ENCODE measurements around the gene CDC42BPA.
A peak's percentile ranks its signal among the peaks of the same experiment; 100 is the strongest.

CDC42BPA gene

DNA sequence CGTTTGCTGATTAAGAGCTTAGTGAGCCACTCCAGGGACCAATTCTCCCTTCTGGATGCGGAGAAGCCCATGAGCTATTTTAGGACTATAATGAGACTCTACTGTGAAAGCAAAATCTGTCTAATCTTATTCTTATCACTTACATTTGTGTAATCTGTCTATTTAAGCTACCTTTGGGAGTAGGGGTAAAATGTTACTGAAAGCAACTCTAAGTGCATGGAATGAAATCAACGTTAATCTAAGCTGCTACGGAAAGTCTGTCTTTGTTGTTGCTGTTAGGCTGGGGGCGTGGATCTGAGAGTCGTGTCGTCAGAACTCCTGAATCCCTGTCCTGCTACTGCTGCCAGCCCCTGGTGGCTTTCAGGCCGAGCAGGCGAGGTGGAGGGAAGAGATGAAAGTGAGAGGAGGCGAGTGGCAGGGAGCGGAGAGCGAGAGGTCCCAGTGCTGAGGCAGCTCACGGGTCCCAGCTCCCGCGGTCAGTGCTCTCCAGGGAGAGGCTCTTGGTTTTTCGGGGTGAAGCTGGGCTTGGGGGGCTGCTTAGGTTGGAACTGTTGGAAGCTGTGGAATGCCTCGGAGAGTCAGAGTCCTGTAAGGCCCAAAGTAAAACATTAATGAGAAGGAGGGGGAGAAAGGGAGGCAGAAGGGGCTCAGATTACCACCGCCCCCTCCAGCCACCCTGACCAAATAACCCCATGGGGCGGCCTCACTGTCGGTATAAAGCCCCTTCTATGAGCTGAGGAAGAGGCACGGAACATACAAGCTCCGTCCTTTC lies 324.3 kb downstream of the CDC42BPA start:
- no peaks in the 10 kb centered on the region for H3K27me3 ChIP-seq (ENCODE audit: control insufficient read depth, insufficient read depth, low read length, poor library complexity, severe bottlenecking)
- no peaks in the 10 kb centered on the region for H3K9me3 ChIP-seq (ENCODE audit: control insufficient read depth, low read length)
- peak overlapping the region; percentile 2 for H3K27ac ChIP-seq (ENCODE audit: insufficient read depth, low read depth, low read length, poor library complexity, severe bottlenecking)
- whole genome bisulfite sequencing, 2 experiments, result 59 to 63% methylated on average over 22 of the region's 22 CpGs
- H3K36me3 ChIP-seq (ENCODE audit: control insufficient read depth, insufficient read depth, low read length), result no peaks in the 10 kb centered on the region
- H3K4me1 ChIP-seq (ENCODE audit: control insufficient read depth, insufficient read depth, low read length), result peaks cover 38% of the 10 kb centered on the region
- no peak overlapping the region for H3K4me3 ChIP-seq (ENCODE audit: insufficient read depth, low read depth, low read length)

GRCh38 chr1:226991920-226992319 lies 326.4 kb downstream of the CDC42BPA start:
- Histone ChIP-seq H3K36me3 (ENCODE audit: control insufficient read depth, insufficient read depth, low read length) (no peaks in the 10 kb centered on the region), H3K4me3 (ENCODE audit: insufficient read depth, low read depth, low read length) (no peak overlapping the region), H3K27ac (ENCODE audit: insufficient read depth, low read depth, low read length, poor library complexity, severe bottlenecking) (no peak overlapping the region), H3K27me3 (ENCODE audit: control insufficient read depth, insufficient read depth, low read length, poor library complexity, severe bottlenecking) (no peaks in the 10 kb centered on the region), H3K4me1 (ENCODE audit: control insufficient read depth, insufficient read depth, low read length) (peaks cover 51% of the 10 kb centered on the region), H3K9me3 (ENCODE audit: control insufficient read depth, low read length) (no peaks in the 10 kb centered on the region)
- WGBS, 2 experiments, result 93 to 95% methylated on average over 4 of the region's 4 CpGs

DNA sequence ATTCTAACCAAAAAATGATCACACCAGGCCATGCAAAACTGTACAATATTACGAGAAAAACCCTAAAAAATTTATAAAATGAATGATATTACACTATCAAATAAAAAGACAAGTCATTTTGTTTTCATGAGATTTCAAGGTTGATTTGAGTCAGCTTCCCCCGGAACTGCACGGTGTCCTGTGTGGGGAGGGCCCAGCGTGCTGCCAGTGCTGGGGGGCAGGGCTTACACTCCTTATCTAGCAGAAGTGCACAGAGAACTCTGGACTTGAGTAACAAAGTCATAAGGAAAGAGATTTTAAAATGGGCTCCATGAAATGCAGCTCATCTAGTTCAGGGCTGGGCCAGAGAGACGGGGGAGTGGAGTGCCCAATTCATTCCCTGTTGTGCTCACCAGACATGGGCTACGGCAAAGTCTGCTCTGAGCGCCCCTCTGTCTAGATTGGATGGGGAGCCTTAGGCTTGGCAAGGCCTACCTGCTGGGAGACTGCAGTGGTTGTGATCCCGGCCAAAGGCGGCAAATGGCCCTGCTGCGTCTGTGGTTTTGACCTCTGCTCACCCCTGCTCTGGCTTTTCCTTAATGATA lies 328.1 kb downstream of the CDC42BPA start:
- Histone ChIP-seq H3K27ac (ENCODE audit: insufficient read depth, low read depth, low read length, poor library complexity, severe bottlenecking) (no peak overlapping the region), H3K4me3 (ENCODE audit: insufficient read depth, low read depth, low read length) (no peak overlapping the region)

DNA sequence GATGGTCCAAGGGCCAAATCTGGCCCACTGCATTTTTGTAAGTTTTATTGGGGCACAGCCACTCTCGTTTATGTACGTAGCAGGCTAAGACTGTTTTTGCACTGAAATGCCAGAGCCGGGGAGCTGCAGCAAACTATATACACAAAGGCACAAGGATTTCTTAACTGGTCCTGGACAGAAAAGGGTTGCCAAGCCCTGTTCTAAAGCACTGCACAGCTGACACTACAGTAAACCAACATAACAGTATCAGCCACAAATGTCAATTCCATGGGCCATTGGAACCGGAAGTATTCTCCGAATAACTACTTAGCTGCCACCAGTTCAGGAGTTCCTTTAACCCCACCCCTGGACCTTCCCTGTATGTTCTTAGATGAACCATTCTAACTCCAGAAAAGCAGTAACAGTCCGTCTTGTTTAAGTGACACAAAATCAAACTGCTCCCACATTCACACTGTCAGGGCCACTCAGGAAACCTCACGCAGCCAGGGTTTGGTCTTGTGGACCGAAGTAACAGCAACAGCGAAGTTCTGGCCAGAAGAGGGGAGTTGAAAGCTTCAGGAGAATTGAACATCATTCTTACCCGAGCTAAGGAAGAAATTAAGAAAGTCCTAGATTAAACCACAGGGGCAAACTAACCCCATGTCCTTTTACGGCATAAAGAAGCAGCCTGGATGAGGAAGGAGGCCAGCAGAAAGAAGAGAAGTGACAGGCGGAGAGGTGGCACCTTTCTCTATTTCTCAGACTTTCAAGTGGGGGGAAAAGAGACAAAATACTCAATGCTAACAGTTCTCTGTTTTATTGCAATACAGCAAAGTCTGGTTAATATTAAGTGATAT lies 329.0 kb downstream of the CDC42BPA start:
- Histone ChIP-seq H3K4me1 (ENCODE audit: control insufficient read depth, insufficient read depth, low read length) (peaks cover 35% of the 10 kb centered on the region), H3K4me3 (ENCODE audit: insufficient read depth, low read depth, low read length) (no peak overlapping the region), H3K9me3 (ENCODE audit: control insufficient read depth, low read length) (no peaks in the 10 kb centered on the region), H3K27ac (ENCODE audit: insufficient read depth, low read depth, low read length, poor library complexity, severe bottlenecking) (no peak overlapping the region), H3K27me3 (ENCODE audit: control insufficient read depth, insufficient read depth, low read length, poor library complexity, severe bottlenecking) (no peaks in the 10 kb centered on the region), H3K36me3 (ENCODE audit: control insufficient read depth, insufficient read depth, low read length) (peaks cover 3% of the 10 kb centered on the region)
- 91 to 96% methylated on average over 12 of the region's 12 CpGs for WGBS, 2 experiments

More for the DNA sequence above, 328.1 kb downstream of the CDC42BPA start:
- H3K4me1 ChIP-seq (ENCODE audit: control insufficient read depth, insufficient read depth, low read length), result peaks cover 43% of the 10 kb centered on the region
- H3K36me3 ChIP-seq (ENCODE audit: control insufficient read depth, insufficient read depth, low read length), result peaks cover 3% of the 10 kb centered on the region
- H3K27me3 ChIP-seq (ENCODE audit: control insufficient read depth, insufficient read depth, low read length, poor library complexity, severe bottlenecking), result no peaks in the 10 kb centered on the region
- WGBS, 2 experiments, result 92 to 96% methylated on average over 9 to 10 of the region's 10 CpGs
- H3K9me3 ChIP-seq (ENCODE audit: control insufficient read depth, low read length), result no peaks in the 10 kb centered on the region

DNA sequence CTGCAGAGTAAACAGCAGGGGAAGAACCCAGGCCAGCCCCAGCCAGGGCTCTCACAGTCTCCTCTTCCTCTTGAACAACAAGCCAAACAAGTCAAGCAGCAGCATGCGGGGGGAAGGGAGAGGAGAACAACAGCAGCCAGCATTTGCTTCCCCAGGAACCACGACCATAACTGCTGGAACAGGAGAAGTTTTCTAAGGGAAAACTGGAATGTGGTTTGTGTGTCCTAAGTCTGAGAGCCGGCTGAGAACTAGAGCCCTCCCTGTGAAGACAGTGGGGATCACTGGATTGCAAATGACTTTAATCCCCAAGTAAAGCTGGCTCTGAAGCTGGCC lies 330.0 kb downstream of the CDC42BPA start:
- Histone ChIP-seq H3K36me3 (ENCODE audit: control insufficient read depth, insufficient read depth, low read length) (peaks cover 3% of the 10 kb centered on the region), H3K27me3 (ENCODE audit: control insufficient read depth, insufficient read depth, low read length, poor library complexity, severe bottlenecking) (no peaks in the 10 kb centered on the region), H3K4me3 (ENCODE audit: insufficient read depth, low read depth, low read length) (no peak overlapping the region), H3K27ac (ENCODE audit: insufficient read depth, low read depth, low read length, poor library complexity, severe bottlenecking) (peak overlapping the region; percentile 67), H3K9me3 (ENCODE audit: control insufficient read depth, low read length) (no peaks in the 10 kb centered on the region), H3K4me1 (ENCODE audit: control insufficient read depth, insufficient read depth, low read length) (peaks cover 25% of the 10 kb centered on the region)
- 34 to 35% methylated on average over 3 of the region's 3 CpGs for WGBS, 2 experiments

GRCh38 chr1:226987623-226988333 lies 330.5 kb downstream of the CDC42BPA start:
- peak overlapping the region; percentile 67 for H3K27ac ChIP-seq (ENCODE audit: insufficient read depth, low read depth, low read length, poor library complexity, severe bottlenecking)

GRCh38 chr1:226987179-226987536 lies 331.1 kb downstream of the CDC42BPA start:
- Histone ChIP-seq H3K4me1 (ENCODE audit: control insufficient read depth, insufficient read depth, low read length) (peaks cover 17% of the 10 kb centered on the region), H3K4me3 (ENCODE audit: insufficient read depth, low read depth, low read length) (no peak overlapping the region), H3K27me3 (ENCODE audit: control insufficient read depth, insufficient read depth, low read length, poor library complexity, severe bottlenecking) (no peaks in the 10 kb centered on the region), H3K36me3 (ENCODE audit: control insufficient read depth, insufficient read depth, low read length) (peaks cover 3% of the 10 kb centered on the region), H3K9me3 (ENCODE audit: control insufficient read depth, low read length) (no peaks in the 10 kb centered on the region), H3K27ac (ENCODE audit: insufficient read depth, low read depth, low read length, poor library complexity, severe bottlenecking) (no peak overlapping the region)
- 89% methylated on average over 8 of the region's 8 CpGs for WGBS, 2 experiments

More at GRCh38 chr1:226987623-226988333, 330.5 kb downstream of the CDC42BPA start:
- H3K4me1 ChIP-seq (ENCODE audit: control insufficient read depth, insufficient read depth, low read length), result peaks cover 20% of the 10 kb centered on the region
- H3K36me3 ChIP-seq (ENCODE audit: control insufficient read depth, insufficient read depth, low read length), result peaks cover 3% of the 10 kb centered on the region
- 87 to 89% methylated on average over 16 of the region's 16 CpGs for WGBS, 2 experiments
- H3K4me3 ChIP-seq (ENCODE audit: insufficient read depth, low read depth, low read length), result no peak overlapping the region
- H3K27me3 ChIP-seq (ENCODE audit: control insufficient read depth, insufficient read depth, low read length, poor library complexity, severe bottlenecking), result no peaks in the 10 kb centered on the region
- H3K9me3 ChIP-seq (ENCODE audit: control insufficient read depth, low read length), result no peaks in the 10 kb centered on the region

- Histone ChIP-seq H3K27ac (ENCODE audit: insufficient read depth, low read depth, low read length, poor library complexity, severe bottlenecking) (no peak overlapping the region), H3K27me3 (ENCODE audit: control insufficient read depth, insufficient read depth, low read length, poor library complexity, severe bottlenecking) (no peaks in the 10 kb centered on the region), H3K4me3 (ENCODE audit: insufficient read depth, low read depth, low read length) (no peak overlapping the region), H3K36me3 (ENCODE audit: control insufficient read depth, insufficient read depth, low read length) (peaks cover 3% of the 10 kb centered on the region), H3K9me3 (ENCODE audit: control insufficient read depth, low read length) (no peaks in the 10 kb centered on the region), H3K4me1 (ENCODE audit: control insufficient read depth, insufficient read depth, low read length) (peaks cover 17% of the 10 kb centered on the region)
- WGBS, 2 experiments, result 94 to 95% methylated on average over 21 of the region's 21 CpGs
Measured at GRCh38 chr1:226986496-226987178, 331.7 kb downstream of the CDC42BPA start.

GRCh38 chr1:226985839-226986463 lies 332.3 kb downstream of the CDC42BPA start:
- H3K9me3 ChIP-seq (ENCODE audit: control insufficient read depth, low read length), result no peaks in the 10 kb centered on the region
- H3K36me3 ChIP-seq (ENCODE audit: control insufficient read depth, insufficient read depth, low read length), result peaks cover 3% of the 10 kb centered on the region
- WGBS, 2 experiments, result 92 to 94% methylated on average over 25 of the region's 25 CpGs
- H3K27ac ChIP-seq (ENCODE audit: insufficient read depth, low read depth, low read length, poor library complexity, severe bottlenecking), result no peak overlapping the region
- no peaks in the 10 kb centered on the region for H3K27me3 ChIP-seq (ENCODE audit: control insufficient read depth, insufficient read depth, low read length, poor library complexity, severe bottlenecking)
- H3K4me1 ChIP-seq (ENCODE audit: control insufficient read depth, insufficient read depth, low read length), result peaks cover 17% of the 10 kb centered on the region
- no peak overlapping the region for H3K4me3 ChIP-seq (ENCODE audit: insufficient read depth, low read depth, low read length)
